Panc1 (cell line): ENCODE results near the gene LMCD1. TPM values are rescaled to one million over a fixed set of nuclear protein-coding genes. Genes with fewer than 3 reads are reported as not detected.

Experiments used
- ATAC-seq: fragments of 200-7000 bp; cut with Tn5 transposase; 2 replicates; pipeline ENCODE4 v1.9.1; 2020; ENCODE audit warnings: mild to moderate bottlenecking, moderate library complexity
- BruUV-seq: library from RNA; stranded (reverse); fragments of 400-500 nt; replicated peaks from 2 replicates; lab custom pipeline; 2021; lab: Mats Ljungman, UMichigan
- CTCF ChIA-PET: fragments of 300-600 bp; sonication (Branson Sonifier 250); formaldehyde crosslinking; loops from one replicate; lab custom pipeline; 2022; ENCODE audit warnings: antibody characterized with exemption; lab: Charles Lee
- POLR2A ChIA-PET: fragments of 300-600 bp; sonication (Branson Sonifier 250); formaldehyde crosslinking; loops from one replicate; lab custom pipeline; 2022; ENCODE audit warnings: antibody characterized with exemption; lab: Charles Lee
- DNase-seq: peaks from one replicate; pipeline ENCODE4 v3.0.0-alpha.2; 2010; ENCODE audit warnings: low read depth, low spot score
- H3K27ac ChIP-seq: 2 replicates; pipeline ENCODE4 v1.5.1; 2011; ENCODE audit warnings: mild to moderate bottlenecking, low read length, inconsistent platforms
- H3K27me3 ChIP-seq: fragments of 200-500 bp; sonication (Bioruptor generic); 2 replicates; pipeline ENCODE4 v1.6.0; 2014; ENCODE audit warnings: low read length, inconsistent platforms; ENCODE audit not compliant: control insufficient read depth, insufficient read depth
- H3K36me3 ChIP-seq: fragments of 200-500 bp; sonication (Bioruptor generic); 2 replicates; pipeline ENCODE4 v1.5.1; 2014; ENCODE audit warnings: inconsistent platforms, mild to moderate bottlenecking, low read length, moderate library complexity; ENCODE audit not compliant: control insufficient read depth, insufficient read depth
- H3K4me1 ChIP-seq: 2 replicates; pipeline ENCODE4 v1.5.1; 2011; ENCODE audit warnings: inconsistent platforms, mild to moderate bottlenecking, low read length, moderate library complexity; ENCODE audit not compliant: control insufficient read depth, insufficient read depth
- H3K4me3 ChIP-seq, 2 experiments: 2 replicates each; pipeline ENCODE4 v1.5.1; 2011 to 2012; ENCODE audit warnings: low read depth in 2 of 2, low read length in 2 of 2, mild to moderate bottlenecking in 2 of 2, inconsistent platforms in 1 of 2, moderate library complexity in 1 of 2
- H3K9me3 ChIP-seq: fragments of 200-500 bp; sonication (Bioruptor generic); 2 replicates; pipeline ENCODE4 v1.5.1; 2014; ENCODE audit warnings: low read depth, mild to moderate bottlenecking, inconsistent platforms, low read length, moderate library complexity; ENCODE audit not compliant: control insufficient read depth, insufficient read depth
- CTCF ChIP-seq: fragments of 450-650 bp; IDR thresholded peaks from 2 replicates; pipeline ENCODE4 v1.5.1; 2017; ENCODE audit warnings: mild to moderate bottlenecking
- POLR2AphosphoS5 ChIP-seq: IDR thresholded peaks from 2 replicates; pipeline ENCODE4 v1.6.1; 2012; ENCODE audit warnings: mild to moderate bottlenecking, low read depth, low read length, moderate library complexity
- REST ChIP-seq, 2 experiments: IDR thresholded peaks; 2 replicates each; pipeline ENCODE4 v1.6.1; 2011 to 2012; ENCODE audit warnings: low read depth in 2 of 2, control low read depth in 1 of 2, low read length in 1 of 2, mild to moderate bottlenecking in 1 of 2, moderate library complexity in 1 of 2; ENCODE audit not compliant: insufficient read depth in 1 of 2
- SIN3A ChIP-seq: IDR thresholded peaks from 2 replicates; pipeline ENCODE4 v1.6.1; 2012; ENCODE audit warnings: low read depth, mild to moderate bottlenecking, low read length, moderate library complexity, borderline replicate concordance; ENCODE audit not compliant: insufficient read depth
- TCF7L2 ChIP-seq: IDR thresholded peaks from 2 replicates; pipeline ENCODE4 v1.6.1; 2011; ENCODE audit warnings: mild to moderate bottlenecking, low read depth, low read length, inconsistent platforms
- in situ Hi-C: cut with HindIII; loops from 2 replicates; pipeline ENCODE4 v1.10.0; 2016; ENCODE audit warnings: low sequenced_read_pairs, low pct_unique_long_range_greater_than_20kb
- intact Hi-C: fragments of 100-400 bp; cut with micrococcal nuclease; formaldehyde crosslinking; loops from one replicate; pipeline ENCODE4 v1.10.0; 2022; ENCODE audit not compliant: unreplicated experiment
- total RNA-seq: library from RNA; stranded (reverse); gene quantifications from one replicate; pipeline ENCODE4 v1.2.1, GENCODE V29; 2021; ENCODE audit not compliant: unreplicated experiment

Gene LMCD1
- total RNA-seq, 1 experiment from 2014 or later: 24.8 TPM

- POLR2A ChIA-PET: no interaction called here
- ATAC-seq (peak; percentile 87), DNase-seq (no peak)
- Histone ChIP-seq H3K4me1 (peaks cover 6% of the 10 kb centered on the region), H3K27ac (0 out of 2 replicates have a peak overlapping the region, but pooled peaks have one; percentile 34), H3K36me3 (no peaks in the 10 kb centered on the region), H3K9me3 (no peaks in the 10 kb centered on the region), H3K27me3 (no peaks in the 10 kb centered on the region), H3K4me3 (no peak overlapping the region)
- CTCF ChIA-PET: interaction anchor here (0.6 to 1.3 kb wide), 2 partner anchors 180 to 206 kb away, joined by 4 read pairs; no protein-coding TSS in a partner anchor
- in situ Hi-C loops (no loop called here), intact Hi-C loops (loop anchor here (1.0 to 5.0 kb wide), 2 partner anchors 121 to 181 kb away; partner anchors contain the start of gene LMCD1)
- no TSS peak for BruUV-seq
- TF ChIP-seq REST (IDR thresholded peaks at IDR 0.05; ENCODE audit: insufficient read depth in 1 of 2, low read depth in 2 of 2, low read length in 1 of 2): no peak
- no peak for TF ChIP-seq POLR2AphosphoS5
- no peak for TF ChIP-seq SIN3A
- peak; percentile 89 for TF ChIP-seq CTCF
- TF ChIP-seq TCF7L2: no peak
Measured at GRCh38 chr3:8622873-8623691, 121.5 kb downstream of the LMCD1 start.

- ATAC-seq: no peak
- in situ Hi-C loops: no loop called here
- POLR2A ChIA-PET: no interaction called here
Measured at GRCh38 chr3:8623741-8624140, 122.1 kb downstream of the LMCD1 start.

More at GRCh38 chr3:8623741-8624140, 122.1 kb downstream of the LMCD1 start:
- Histone ChIP-seq H3K36me3 (no peaks in the 10 kb centered on the region), H3K4me3 (no peak overlapping the region), H3K4me1 (peaks cover 6% of the 10 kb centered on the region), H3K9me3 (no peaks in the 10 kb centered on the region), H3K27me3 (no peaks in the 10 kb centered on the region), H3K27ac (no peak overlapping the region)
- CTCF ChIA-PET: no interaction called here
- DNase-seq: no peak
- intact Hi-C loops: loop anchor here (5.0 kb wide), 1 partner anchor 121 kb away; the partner anchor contains the start of gene LMCD1
- no TSS peak for BruUV-seq
- no peak for TF ChIP-seq REST (IDR thresholded peaks at IDR 0.05; ENCODE audit: insufficient read depth in 1 of 2, low read depth in 2 of 2, low read length in 1 of 2)
- TF ChIP-seq CTCF: no peak
- TF ChIP-seq POLR2AphosphoS5: no peak
